ENCODE results near the gene WDR46. TPM values are rescaled to one million over a fixed set of nuclear protein-coding genes. Genes with fewer than 3 reads are reported as not detected.

Gene WDR46
- total RNA-seq, 1 donor from 2014 or later, result 31.1 TPM

DNA sequence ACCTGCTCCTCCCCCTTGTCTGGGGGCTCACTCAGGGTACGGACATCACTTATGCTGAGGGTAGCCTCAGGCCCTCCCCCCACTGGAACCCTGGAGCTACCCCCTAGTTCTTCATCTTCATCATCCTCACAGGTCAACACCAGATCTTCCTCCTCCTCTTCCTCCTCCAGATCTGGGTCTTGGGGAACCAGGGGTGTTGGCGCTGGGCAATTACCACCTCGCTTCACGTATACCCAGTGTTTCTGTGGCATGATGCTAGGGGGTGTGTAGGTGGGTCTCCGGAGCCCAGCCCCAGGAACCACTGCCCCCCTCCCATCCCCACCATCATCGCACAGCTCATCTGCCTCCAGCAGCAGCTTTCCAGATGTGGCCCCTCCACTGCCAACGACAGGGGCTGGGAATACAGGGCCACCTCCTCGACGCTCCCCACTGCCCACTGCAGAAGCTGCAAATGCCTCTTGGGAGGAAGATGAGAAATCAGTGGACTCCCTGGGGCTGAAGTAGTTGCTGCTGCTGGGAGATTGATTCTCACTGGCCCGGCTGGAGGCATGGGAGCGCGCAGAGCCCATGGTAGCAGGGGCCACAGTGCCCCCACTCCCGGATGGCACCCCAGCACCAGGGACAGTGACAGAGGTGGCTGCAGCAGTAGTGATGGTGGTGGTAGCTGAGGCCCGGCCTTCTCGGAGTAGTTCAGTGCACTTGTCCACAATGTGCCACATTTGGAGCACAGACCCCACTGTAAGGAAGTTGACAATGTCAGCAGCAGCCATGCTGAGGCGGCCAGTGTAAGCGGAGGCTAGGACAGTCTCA, 27.0 kb upstream of the WDR46 start:
- peaks cover 24% of the 10 kb centered on the region for H3K79me2 ChIP-seq (ENCODE audit: low read depth)
- H3K4me1 ChIP-seq, result peaks cover 26% of the 10 kb centered on the region
- H3K36me3 ChIP-seq, result no peaks in the 10 kb centered on the region
- no peak overlapping the region for H3K4me3 ChIP-seq
- Mint-ChIP-seq H3K27me3 (ENCODE audit: insufficient read depth, low read depth) (peaks cover 14% of the 10 kb centered on the region), H3K4me3 (peak overlapping the region; percentile 86), H3K9me3 (no peaks in the 10 kb centered on the region), H3K27ac (no peak overlapping the region), H3K36me3 (peaks cover 24% of the 10 kb centered on the region), H3K4me1 (peaks cover 65% of the 10 kb centered on the region)
- H3K9ac ChIP-seq, result no peak overlapping the region
- no peaks in the 10 kb centered on the region for H3K9me3 ChIP-seq (ENCODE audit: low read depth)
- no peak overlapping the region for H3K27ac ChIP-seq
- peaks cover 27% of the 10 kb centered on the region for H4K20me1 ChIP-seq (ENCODE audit: low read depth)
- no peak overlapping the region for H3K4me2 ChIP-seq
- H3F3A ChIP-seq (ENCODE audit: low read depth), result peaks cover 70% of the 10 kb centered on the region
- H2AFZ ChIP-seq (replicated peaks), result no peak overlapping the region
- TF ChIP-seq EZH2phosphoT487 (IDR thresholded peaks at IDR 0.05), result no peak
- TF ChIP-seq EZH2 (IDR thresholded peaks at IDR 0.05), result no peak
- peaks cover 25% of the 10 kb centered on the region for H3K27me3 ChIP-seq
- no peak for DNase-seq (ENCODE audit: low spot score)

DNA sequence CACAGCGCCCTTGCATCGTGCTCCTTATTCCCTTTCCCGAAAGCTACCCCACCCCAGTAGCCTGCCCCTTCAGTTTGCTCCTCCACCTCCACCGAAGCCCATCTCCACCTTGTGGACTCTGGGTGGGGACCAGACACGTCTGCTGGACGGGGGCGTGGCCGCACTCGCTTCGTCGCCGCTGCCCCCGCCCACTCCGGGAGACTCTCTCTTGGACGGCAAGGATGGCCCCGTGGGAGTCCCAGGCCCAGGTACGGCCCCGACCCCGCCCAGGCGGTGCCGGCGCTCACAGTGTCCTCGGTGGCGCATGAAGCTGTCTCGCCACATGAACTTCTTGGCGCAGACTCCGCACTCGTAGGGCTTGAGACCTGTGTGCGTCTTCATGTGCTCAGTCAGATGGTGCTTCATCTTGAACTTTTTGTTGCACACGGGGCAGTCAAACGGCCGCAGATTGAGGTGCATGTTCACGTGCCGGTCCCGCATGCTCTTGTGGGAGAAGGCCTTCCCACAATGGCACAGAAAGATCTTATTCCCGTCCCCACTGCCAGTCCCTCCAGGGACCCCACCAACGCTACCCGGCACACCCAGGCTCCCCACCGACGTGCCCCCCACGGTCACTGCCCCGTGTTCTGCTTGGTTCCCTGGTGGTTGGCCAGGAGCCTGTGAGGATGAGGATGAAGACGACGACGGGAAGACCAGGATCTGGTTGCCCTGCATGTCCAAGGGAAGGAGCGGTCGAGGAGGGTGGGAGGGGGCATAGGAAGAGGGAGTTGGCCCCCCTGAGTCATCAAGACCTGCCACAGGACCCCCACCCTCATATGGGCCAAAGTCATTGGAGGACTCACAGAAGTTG, 26.1 kb upstream of the WDR46 start:
- H3K4me3 ChIP-seq, result peak overlapping the region; percentile 54
- H3K9me3 ChIP-seq (ENCODE audit: low read depth), result no peaks in the 10 kb centered on the region
- H3K9ac ChIP-seq, result no peak overlapping the region
- DNase-seq (ENCODE audit: low spot score), result peak; percentile 43
- H3F3A ChIP-seq (ENCODE audit: low read depth), result peaks cover 68% of the 10 kb centered on the region
- Mint-ChIP-seq H3K36me3 (peaks cover 18% of the 10 kb centered on the region), H3K27me3 (ENCODE audit: insufficient read depth, low read depth) (peaks cover 16% of the 10 kb centered on the region), H3K4me3 (peak overlapping the region; percentile 95), H3K27ac (peak overlapping the region; percentile 46), H3K9me3 (no peaks in the 10 kb centered on the region), H3K4me1 (peaks cover 60% of the 10 kb centered on the region)
- no peaks in the 10 kb centered on the region for H3K36me3 ChIP-seq
- H3K27me3 ChIP-seq, result peaks cover 25% of the 10 kb centered on the region
- H3K4me1 ChIP-seq, result peaks cover 26% of the 10 kb centered on the region
- peaks cover 27% of the 10 kb centered on the region for H4K20me1 ChIP-seq (ENCODE audit: low read depth)
- H3K4me2 ChIP-seq, result peak overlapping the region; percentile 99
- no peak overlapping the region for H3K27ac ChIP-seq
- no peak overlapping the region for H2AFZ ChIP-seq (replicated peaks)
- H3K79me2 ChIP-seq (ENCODE audit: low read depth), result peaks cover 16% of the 10 kb centered on the region
- TF ChIP-seq, protein P1, sequence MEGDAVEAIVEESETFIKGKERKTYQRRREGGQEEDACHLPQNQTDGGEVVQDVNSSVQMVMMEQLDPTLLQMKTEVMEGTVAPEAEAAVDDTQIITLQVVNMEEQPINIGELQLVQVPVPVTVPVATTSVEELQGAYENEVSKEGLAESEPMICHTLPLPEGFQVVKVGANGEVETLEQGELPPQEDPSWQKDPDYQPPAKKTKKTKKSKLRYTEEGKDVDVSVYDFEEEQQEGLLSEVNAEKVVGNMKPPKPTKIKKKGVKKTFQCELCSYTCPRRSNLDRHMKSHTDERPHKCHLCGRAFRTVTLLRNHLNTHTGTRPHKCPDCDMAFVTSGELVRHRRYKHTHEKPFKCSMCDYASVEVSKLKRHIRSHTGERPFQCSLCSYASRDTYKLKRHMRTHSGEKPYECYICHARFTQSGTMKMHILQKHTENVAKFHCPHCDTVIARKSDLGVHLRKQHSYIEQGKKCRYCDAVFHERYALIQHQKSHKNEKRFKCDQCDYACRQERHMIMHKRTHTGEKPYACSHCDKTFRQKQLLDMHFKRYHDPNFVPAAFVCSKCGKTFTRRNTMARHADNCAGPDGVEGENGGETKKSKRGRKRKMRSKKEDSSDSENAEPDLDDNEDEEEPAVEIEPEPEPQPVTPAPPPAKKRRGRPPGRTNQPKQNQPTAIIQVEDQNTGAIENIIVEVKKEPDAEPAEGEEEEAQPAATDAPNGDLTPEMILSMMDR (IDR thresholded peaks at IDR 0.05), result no peak
- TF ChIP-seq EZH2phosphoT487 (IDR thresholded peaks at IDR 0.05), result no peak
- TF ChIP-seq EZH2 (IDR thresholded peaks at IDR 0.05), result no peak

DNA sequence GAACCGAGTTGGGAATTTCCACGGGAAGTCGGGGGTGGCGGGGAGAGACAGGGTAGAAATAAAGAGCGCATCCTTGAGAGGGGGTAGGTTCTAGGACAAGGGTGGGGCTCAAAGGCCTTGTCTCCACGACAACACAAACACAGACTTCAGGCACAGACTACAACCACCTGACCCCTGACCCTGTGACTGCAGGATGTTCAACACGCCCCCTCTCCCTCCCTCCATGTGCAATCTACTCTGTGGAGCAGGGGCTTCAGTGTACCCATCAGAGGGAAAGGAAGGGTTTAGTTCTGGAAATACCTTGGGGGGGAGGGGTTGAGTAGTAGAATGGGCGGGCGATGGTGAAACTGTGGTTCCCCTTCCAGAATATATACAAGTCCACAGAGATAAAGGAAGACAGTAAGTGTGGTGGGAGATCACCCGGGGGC, 25.5 kb upstream of the WDR46 start:
- H3K27ac Mint-ChIP-seq, result peak overlapping the region; percentile 46
- peaks cover 25% of the 10 kb centered on the region for H3K27me3 ChIP-seq
- H3K4me3 Mint-ChIP-seq, result peak overlapping the region; percentile 95
- peaks cover 9% of the 10 kb centered on the region for H3K79me2 ChIP-seq (ENCODE audit: low read depth)
- no peak overlapping the region for H3K27ac ChIP-seq
- peak; percentile 62 for DNase-seq (ENCODE audit: low spot score)
- no peaks in the 10 kb centered on the region for H3K9me3 Mint-ChIP-seq
- H3K36me3 ChIP-seq, result no peaks in the 10 kb centered on the region
- peaks cover 62% of the 10 kb centered on the region for H3F3A ChIP-seq (ENCODE audit: low read depth)
- H3K9me3 ChIP-seq (ENCODE audit: low read depth), result no peaks in the 10 kb centered on the region
- peaks cover 55% of the 10 kb centered on the region for H3K4me1 Mint-ChIP-seq
- H3K27me3 Mint-ChIP-seq (ENCODE audit: insufficient read depth, low read depth), result peaks cover 16% of the 10 kb centered on the region
- H3K9ac ChIP-seq, result no peak overlapping the region
- H4K20me1 ChIP-seq (ENCODE audit: low read depth), result peaks cover 27% of the 10 kb centered on the region
- H3K4me2 ChIP-seq, result peak overlapping the region; percentile 99
- no peak overlapping the region for H2AFZ ChIP-seq (replicated peaks)
- H3K36me3 Mint-ChIP-seq, result peaks cover 15% of the 10 kb centered on the region
- peaks cover 26% of the 10 kb centered on the region for H3K4me1 ChIP-seq
- peak overlapping the region; percentile 54 for H3K4me3 ChIP-seq
- TF ChIP-seq EZH2 (IDR thresholded peaks at IDR 0.05) (no peak), EZH2phosphoT487 (IDR thresholded peaks at IDR 0.05) (no peak)
- TF ChIP-seq, protein P1 (IDR thresholded peaks at IDR 0.05), result no peak

Data from neural progenitor cell (in vitro differentiated cells).